GM12874 (cell line): ENCODE results near the gene PRDM16.

Experiments
- TF ChIP-seq, protein P1 (sequence below): IDR thresholded peaks from 2 replicates; pipeline ENCODE4 v1.5.1; 2011; ENCODE audit warnings: low read depth, mild to moderate bottlenecking, control low read depth, low read length, moderate library complexity; ENCODE audit not compliant: insufficient read depth

Gene PRDM16

GRCh38 chr1:3278416-3279181, 209.6 kb downstream of the PRDM16 start:
- TF ChIP-seq, protein P1, sequence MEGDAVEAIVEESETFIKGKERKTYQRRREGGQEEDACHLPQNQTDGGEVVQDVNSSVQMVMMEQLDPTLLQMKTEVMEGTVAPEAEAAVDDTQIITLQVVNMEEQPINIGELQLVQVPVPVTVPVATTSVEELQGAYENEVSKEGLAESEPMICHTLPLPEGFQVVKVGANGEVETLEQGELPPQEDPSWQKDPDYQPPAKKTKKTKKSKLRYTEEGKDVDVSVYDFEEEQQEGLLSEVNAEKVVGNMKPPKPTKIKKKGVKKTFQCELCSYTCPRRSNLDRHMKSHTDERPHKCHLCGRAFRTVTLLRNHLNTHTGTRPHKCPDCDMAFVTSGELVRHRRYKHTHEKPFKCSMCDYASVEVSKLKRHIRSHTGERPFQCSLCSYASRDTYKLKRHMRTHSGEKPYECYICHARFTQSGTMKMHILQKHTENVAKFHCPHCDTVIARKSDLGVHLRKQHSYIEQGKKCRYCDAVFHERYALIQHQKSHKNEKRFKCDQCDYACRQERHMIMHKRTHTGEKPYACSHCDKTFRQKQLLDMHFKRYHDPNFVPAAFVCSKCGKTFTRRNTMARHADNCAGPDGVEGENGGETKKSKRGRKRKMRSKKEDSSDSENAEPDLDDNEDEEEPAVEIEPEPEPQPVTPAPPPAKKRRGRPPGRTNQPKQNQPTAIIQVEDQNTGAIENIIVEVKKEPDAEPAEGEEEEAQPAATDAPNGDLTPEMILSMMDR = no peak

GRCh38 chr1:3279182-3279470, 210.1 kb downstream of the PRDM16 start:
- TF ChIP-seq, protein P1 = no peak

DNA sequence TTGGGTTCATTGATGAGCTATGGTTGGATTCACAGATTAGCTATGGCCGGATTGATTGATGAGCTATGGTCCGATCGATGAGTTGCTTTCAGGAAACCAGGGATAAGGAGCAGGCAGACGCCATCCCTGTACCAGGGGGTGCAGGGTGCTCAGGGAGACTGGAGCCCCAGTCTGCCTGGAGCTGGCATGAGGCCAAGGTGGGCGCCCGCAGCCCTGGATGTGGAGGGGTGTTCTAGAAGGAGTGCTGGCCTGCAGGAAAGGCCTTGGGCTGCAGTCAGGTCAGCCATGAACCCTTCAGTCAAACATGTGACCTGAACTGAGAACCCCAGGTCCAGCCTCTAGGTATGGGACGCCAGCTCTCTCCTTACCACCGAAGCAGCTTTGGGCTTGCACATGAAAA, 212.7 kb downstream of the PRDM16 start:
- TF ChIP-seq, protein P1 = no peak

DNA sequence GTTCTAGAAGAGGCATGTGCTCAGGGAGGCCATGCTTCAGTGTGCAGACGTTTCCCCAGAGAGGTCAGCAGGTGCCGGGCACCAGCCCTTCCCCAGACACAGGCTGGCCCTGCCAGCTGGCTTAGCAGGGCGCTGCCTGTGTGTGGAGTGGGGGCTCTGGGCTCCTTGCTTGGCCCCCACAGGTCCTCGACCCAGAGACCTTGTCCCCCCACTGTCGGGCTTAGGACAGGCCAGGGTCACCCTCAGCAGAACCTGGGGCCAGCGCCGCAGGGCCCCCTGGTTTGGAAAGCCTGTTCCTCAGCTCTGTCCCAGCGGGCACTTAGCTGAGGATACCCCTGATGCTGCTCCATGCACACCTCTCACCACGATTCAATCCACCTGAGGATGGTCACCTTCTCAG, 213.2 kb downstream of the PRDM16 start:
- TF ChIP-seq, protein P1 = no peak

DNA sequence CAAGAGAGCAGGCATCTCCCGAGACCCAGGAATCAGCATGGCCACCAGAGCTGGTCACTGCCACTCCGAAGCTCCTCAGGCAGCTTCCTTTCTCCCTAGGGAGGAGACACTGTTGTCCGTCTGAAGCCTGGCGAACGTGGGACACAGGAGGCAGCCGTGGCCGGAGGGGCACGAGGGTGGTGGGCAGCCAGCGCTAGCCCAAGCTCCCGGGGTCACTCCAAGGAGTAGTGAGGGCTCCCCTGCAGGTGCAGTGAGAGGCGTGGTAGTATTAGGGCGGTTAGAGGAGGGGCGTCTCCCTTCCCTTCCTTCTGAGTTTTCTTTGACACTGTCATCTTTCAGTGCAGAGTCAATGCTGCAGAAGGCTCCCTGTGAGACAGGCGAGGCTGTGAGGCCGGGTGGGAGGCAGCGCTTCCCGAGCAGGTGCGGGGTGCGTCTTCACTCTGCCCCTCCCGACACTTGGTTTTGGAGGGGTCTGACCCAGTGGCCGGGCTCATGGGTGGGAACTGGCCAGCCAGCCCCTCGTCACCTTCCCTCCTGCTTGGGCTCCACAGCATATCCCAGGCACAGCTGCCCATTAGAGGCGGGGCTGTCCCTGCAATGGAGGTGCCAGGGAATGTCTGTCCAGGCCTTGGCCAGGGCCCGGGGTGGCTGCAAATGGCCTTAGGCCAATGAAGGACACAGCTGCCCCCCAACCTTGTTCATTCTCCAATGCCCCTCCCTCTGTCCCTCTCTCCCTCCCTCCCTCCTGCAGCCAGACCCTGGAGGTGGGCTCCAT, 213.8 kb downstream of the PRDM16 start:
- TF ChIP-seq, protein P1 = no peak

DNA sequence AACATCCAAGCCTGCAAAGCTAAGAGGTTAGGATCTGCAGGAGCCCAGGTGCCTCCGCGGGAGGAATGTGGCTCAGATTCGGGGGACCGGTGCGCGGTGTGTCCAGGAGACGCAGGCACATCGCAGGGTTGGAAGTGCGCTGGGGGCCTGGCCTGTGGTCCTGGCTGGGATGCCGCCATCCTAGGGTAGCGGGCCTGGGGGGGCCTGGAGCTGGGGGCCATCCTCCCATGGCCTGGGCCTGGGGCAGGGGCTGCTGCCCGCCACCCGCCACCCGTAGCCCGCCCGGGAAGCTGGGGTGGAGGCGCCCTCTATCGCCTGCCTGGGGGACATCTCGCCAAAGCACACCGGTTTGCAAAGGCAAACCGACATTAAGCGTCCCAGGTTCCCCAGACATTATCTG, 214.8 kb downstream of the PRDM16 start:
- TF ChIP-seq, protein P1 = no peak

DNA sequence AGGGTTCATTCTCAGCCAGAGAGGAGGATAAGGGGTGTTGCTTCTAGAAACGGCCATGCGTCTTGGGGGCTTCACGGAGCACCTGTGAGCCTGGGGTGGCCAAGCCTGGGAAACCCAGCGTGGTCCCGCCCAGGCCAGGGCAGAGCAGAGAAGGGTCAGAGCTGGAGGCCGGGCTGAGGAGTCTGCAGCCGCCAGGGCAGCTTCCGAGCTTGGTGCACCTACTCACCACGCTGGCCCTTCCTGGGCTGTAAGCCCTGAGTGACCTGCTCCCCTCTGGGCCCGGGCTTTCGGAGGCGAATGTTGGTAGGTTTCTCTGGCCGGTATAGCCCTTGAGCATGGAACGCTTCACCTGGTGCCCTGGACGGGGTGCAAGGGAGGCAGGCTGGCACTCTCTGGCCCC, 215.7 kb downstream of the PRDM16 start:
- TF ChIP-seq, protein P1 = no peak
